ENCODE measurements around the gene AGBL1.

GRCh38 chr15:86905625-86906256, 826.1 kb downstream of the AGBL1 start:
- no peak for TF ChIP-seq POLR2A (IDR thresholded peaks at IDR 0.05)
- TF ChIP-seq CTCF (IDR thresholded peaks at IDR 0.05), result no peak
- TF ChIP-seq EP300 (IDR thresholded peaks at IDR 0.05), result no peak
